H9 (cell line): ENCODE results near the gene PAQR5. TPM values are rescaled to one million over a fixed set of nuclear protein-coding genes. Genes with fewer than 3 reads are reported as not detected.

ENCODE experiments used
- DNase-seq: peaks from one replicate; pipeline ENCODE4 v3.0.0-alpha.2; 2017
- H2AFZ ChIP-seq: one replicate; pipeline ENCODE4 v1.6.1; 2013; ENCODE audit warnings: mild to moderate bottlenecking, low read length, control low read depth, moderate library complexity
- H2AK5ac ChIP-seq: 2 replicates; pipeline ENCODE4 v1.6.1; 2013; ENCODE audit warnings: low read length, control low read depth, mixed read lengths; ENCODE audit not compliant: insufficient read length
- H2BK120ac ChIP-seq: one replicate; pipeline ENCODE4 v1.6.1; 2013; ENCODE audit warnings: low read depth, mild to moderate bottlenecking, low read length, control low read depth, inconsistent platforms; ENCODE audit not compliant: poor library complexity, severe bottlenecking
- H2BK12ac ChIP-seq: 2 replicates; pipeline ENCODE4 v1.6.1; 2013; ENCODE audit warnings: low read length, control low read depth, mixed read lengths, low read depth; ENCODE audit not compliant: insufficient read length
- H2BK15ac ChIP-seq: 2 replicates; pipeline ENCODE4 v1.6.1; 2013; ENCODE audit warnings: low read depth, low read length, control low read depth
- H2BK20ac ChIP-seq: one replicate; pipeline ENCODE4 v1.6.1; 2013; ENCODE audit warnings: low read depth, mild to moderate bottlenecking, low read length, control low read depth, inconsistent platforms; ENCODE audit not compliant: poor library complexity, severe bottlenecking
- H2BK5ac ChIP-seq: 2 replicates; pipeline ENCODE4 v1.6.1; 2013; ENCODE audit warnings: low read length, control low read depth, mixed read lengths; ENCODE audit not compliant: insufficient read length
- H3K14ac ChIP-seq: 2 replicates; pipeline ENCODE4 v1.6.1; 2013; ENCODE audit warnings: low read length, control low read depth; ENCODE audit not compliant: insufficient read depth
- H3K18ac ChIP-seq: 2 replicates; pipeline ENCODE4 v1.6.1; 2013; ENCODE audit warnings: low read depth, mild to moderate bottlenecking, mixed read lengths, low read length, control low read depth; ENCODE audit not compliant: insufficient read length
- H3K23ac ChIP-seq: 2 replicates; pipeline ENCODE4 v1.6.1; 2013; ENCODE audit warnings: low read length, control low read depth, mixed read lengths, low read depth; ENCODE audit not compliant: insufficient read length
- H3K23me2 ChIP-seq: 2 replicates; pipeline ENCODE4 v1.6.1; 2013; ENCODE audit warnings: low read depth, mild to moderate bottlenecking, mixed read lengths, low read length, control low read depth; ENCODE audit not compliant: insufficient read length, poor library complexity, severe bottlenecking
- H3K27ac ChIP-seq: 2 replicates; pipeline ENCODE4 v1.5.1; 2013; ENCODE audit warnings: low read length, control low read depth, mixed read lengths, low read depth; ENCODE audit not compliant: insufficient read length
- H3K27me3 ChIP-seq: 2 replicates; pipeline ENCODE4 v1.6.1; 2013; ENCODE audit warnings: low read length, control low read depth, inconsistent platforms; ENCODE audit not compliant: insufficient read depth
- H3K4ac ChIP-seq: 2 replicates; pipeline ENCODE4 v1.6.1; 2013; ENCODE audit warnings: low read depth, mild to moderate bottlenecking, control low read depth, inconsistent platforms, low read length, moderate library complexity
- H3K4me1 ChIP-seq: 2 replicates; pipeline ENCODE4 v1.6.1; 2013; ENCODE audit warnings: low read length, control low read depth, inconsistent platforms; ENCODE audit not compliant: insufficient read depth
- H3K4me2 ChIP-seq: 2 replicates; pipeline ENCODE4 v1.6.1; 2013; ENCODE audit warnings: low read length, control low read depth, mixed read lengths; ENCODE audit not compliant: insufficient read length, insufficient read depth
- H3K56ac ChIP-seq: 2 replicates; pipeline ENCODE4 v1.6.1; 2013; ENCODE audit warnings: low read depth, mild to moderate bottlenecking, mixed read lengths, low read length, control low read depth; ENCODE audit not compliant: insufficient read length
- H3K79me1 ChIP-seq: 2 replicates; pipeline ENCODE4 v1.6.1; 2013; ENCODE audit warnings: low read depth, mild to moderate bottlenecking, moderate library complexity, low read length, control low read depth, inconsistent platforms; ENCODE audit not compliant: insufficient read depth, poor library complexity, severe bottlenecking
- H3K79me2 ChIP-seq: 2 replicates; pipeline ENCODE4 v1.6.1; 2013; ENCODE audit warnings: low read length, control low read depth, inconsistent platforms; ENCODE audit not compliant: insufficient read depth
- H3K9ac ChIP-seq: 2 replicates; pipeline ENCODE4 v1.6.1; 2013; ENCODE audit warnings: low read length, control low read depth, mixed read lengths; ENCODE audit not compliant: insufficient read length; ENCODE audit errors: extremely low read depth
- H3K9me3 ChIP-seq: one replicate; pipeline ENCODE4 v1.6.1; 2013; ENCODE audit warnings: low read depth, low read length, inconsistent platforms; ENCODE audit not compliant: control insufficient read depth
- H3T11ph ChIP-seq: one replicate; pipeline ENCODE4 v1.6.1; 2013; ENCODE audit warnings: mild to moderate bottlenecking, low read length, control low read depth, inconsistent platforms
- H4K20me1 ChIP-seq: one replicate; pipeline ENCODE4 v1.6.1; 2013; ENCODE audit not compliant: control insufficient read depth, insufficient read length, insufficient read depth
- H4K5ac ChIP-seq: 2 replicates; pipeline ENCODE4 v1.6.1; 2013; ENCODE audit warnings: low read depth, mild to moderate bottlenecking, mixed read lengths, low read length, control low read depth; ENCODE audit not compliant: insufficient read length
- H4K8ac ChIP-seq: replicated peaks from 2 replicates; pipeline ENCODE4 v1.6.1; 2013; ENCODE audit warnings: low read length, control low read depth, mixed read lengths, low read depth; ENCODE audit not compliant: insufficient read length
- H4K91ac ChIP-seq: 2 replicates; pipeline ENCODE4 v1.6.1; 2013; ENCODE audit warnings: low read depth, mild to moderate bottlenecking, moderate library complexity, mixed read lengths, low read length, control low read depth; ENCODE audit not compliant: insufficient read length
- H3K27ac Mint-ChIP-seq, 3 experiments: 2 replicates in 2 of 3; 3 replicates in 1 of 3; pipeline ENCODE4 v1.8.0; 2020 to 2021; ENCODE audit warnings: mixed read lengths in 3 of 3, mild to moderate bottlenecking in 1 of 3, moderate library complexity in 1 of 3
- H3K27me3 Mint-ChIP-seq: 2 replicates; pipeline ENCODE4 v1.8.0; 2021; ENCODE audit warnings: low read depth, mild to moderate bottlenecking, moderate library complexity, mixed read lengths
- H3K36me3 Mint-ChIP-seq, 3 experiments: 2 replicates in 2 of 3; 3 replicates in 1 of 3; pipeline ENCODE4 v1.8.0; 2020 to 2021; ENCODE audit warnings: low read depth in 3 of 3, mixed read lengths in 3 of 3; ENCODE audit not compliant: insufficient read depth in 1 of 3
- H3K4me1 Mint-ChIP-seq, 2 experiments: 2 replicates each; pipeline ENCODE4 v1.8.0; 2020; ENCODE audit warnings: mixed read lengths in 2 of 2
- H3K4me3 Mint-ChIP-seq, 2 experiments: 2 replicates in 1 of 2; 3 replicates in 1 of 2; pipeline ENCODE4 v1.8.0; 2020 to 2021; ENCODE audit warnings: mild to moderate bottlenecking in 2 of 2, mixed read lengths in 2 of 2, moderate library complexity in 1 of 2
- H3K9me3 Mint-ChIP-seq, 2 experiments: 2 replicates in 1 of 2; 3 replicates in 1 of 2; pipeline ENCODE4 v1.8.0; 2020; ENCODE audit warnings: mild to moderate bottlenecking in 2 of 2, mixed read lengths in 2 of 2, moderate library complexity in 1 of 2
- WGBS: extraction: QIAGEN DNeasy Blood & Tissue Kit; methylation state at CpG from one replicate; pipeline ENCODE4 v1.1.7; 2013; ENCODE audit warnings: missing lambda C conversion rate, low lambda C conversion rate, mixed read lengths; ENCODE audit not compliant: insufficient read length; ENCODE audit errors: extremely low coverage; 5-methylcytosine and 5-hydroxymethylcytosine counted together
- total RNA-seq: library from RNA; stranded (reverse); gene quantifications from 2 replicates; pipeline ENCODE4 v1.2.1, GENCODE V29; 2021
- TF ChIP-seq, protein P1 (sequence below): fragments of 200-600 bp; sonication (generic); conservative IDR thresholded peaks from 3 replicates; pipeline ENCODE4 v1.8.0; 2021; ENCODE audit warnings: antibody characterized with exemption, mild to moderate bottlenecking

Gene PAQR5
- total RNA-seq, 1 experiment from 2014 or later, result 1.6 TPM

DNA sequence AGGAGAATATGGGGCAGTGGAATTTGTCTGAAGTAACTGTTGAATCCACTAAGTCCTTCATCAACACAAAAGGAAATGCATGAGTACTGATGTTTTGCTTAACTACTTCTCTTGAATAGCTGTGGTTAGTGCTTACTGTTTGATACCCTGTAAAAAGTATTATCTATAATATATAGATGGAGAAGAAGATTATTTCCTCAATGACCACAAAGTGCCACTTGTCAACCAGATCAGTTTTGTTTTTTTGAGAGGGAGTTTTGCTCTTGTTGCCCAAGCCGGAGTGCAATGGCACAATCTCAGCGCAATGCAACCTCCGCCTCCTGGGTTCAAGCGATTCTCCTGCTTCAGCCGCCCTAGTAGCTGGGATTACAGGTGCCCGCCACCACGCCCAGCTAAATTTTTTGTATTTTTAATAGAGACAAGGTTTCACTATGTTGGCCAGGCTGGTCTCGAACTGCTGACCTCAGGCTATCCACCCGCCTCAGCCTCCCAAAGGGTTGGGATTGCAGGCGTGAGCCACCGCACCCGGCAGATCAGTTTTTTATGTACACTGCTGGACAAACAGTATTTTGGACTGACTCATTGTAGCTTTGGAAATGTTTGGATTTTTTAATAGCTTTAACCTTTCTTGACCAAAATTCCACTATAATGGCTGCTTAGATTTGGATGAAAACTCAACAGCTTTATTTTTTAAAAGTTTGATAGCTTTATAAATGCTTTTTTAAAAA is 152.4 kb downstream of the PAQR5 start:
- no peaks in the 10 kb centered on the region for H4K20me1 ChIP-seq

More for the DNA sequence above, 152.4 kb downstream of the PAQR5 start:
- no peak overlapping the region for H3K4me2 ChIP-seq
- H3T11ph ChIP-seq, result no peak overlapping the region
- no peaks in the 10 kb centered on the region for H3K4me1 ChIP-seq
- H3K79me2 ChIP-seq, result peaks cover 21% of the 10 kb centered on the region
- H4K5ac ChIP-seq, result no peak overlapping the region
- no peak overlapping the region for H3K9ac ChIP-seq
- TF ChIP-seq, protein P1, sequence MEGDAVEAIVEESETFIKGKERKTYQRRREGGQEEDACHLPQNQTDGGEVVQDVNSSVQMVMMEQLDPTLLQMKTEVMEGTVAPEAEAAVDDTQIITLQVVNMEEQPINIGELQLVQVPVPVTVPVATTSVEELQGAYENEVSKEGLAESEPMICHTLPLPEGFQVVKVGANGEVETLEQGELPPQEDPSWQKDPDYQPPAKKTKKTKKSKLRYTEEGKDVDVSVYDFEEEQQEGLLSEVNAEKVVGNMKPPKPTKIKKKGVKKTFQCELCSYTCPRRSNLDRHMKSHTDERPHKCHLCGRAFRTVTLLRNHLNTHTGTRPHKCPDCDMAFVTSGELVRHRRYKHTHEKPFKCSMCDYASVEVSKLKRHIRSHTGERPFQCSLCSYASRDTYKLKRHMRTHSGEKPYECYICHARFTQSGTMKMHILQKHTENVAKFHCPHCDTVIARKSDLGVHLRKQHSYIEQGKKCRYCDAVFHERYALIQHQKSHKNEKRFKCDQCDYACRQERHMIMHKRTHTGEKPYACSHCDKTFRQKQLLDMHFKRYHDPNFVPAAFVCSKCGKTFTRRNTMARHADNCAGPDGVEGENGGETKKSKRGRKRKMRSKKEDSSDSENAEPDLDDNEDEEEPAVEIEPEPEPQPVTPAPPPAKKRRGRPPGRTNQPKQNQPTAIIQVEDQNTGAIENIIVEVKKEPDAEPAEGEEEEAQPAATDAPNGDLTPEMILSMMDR, result no peak
- H3K9me3 ChIP-seq, result no peaks in the 10 kb centered on the region
- Mint-ChIP-seq H3K4me1 (peaks cover 22 to 30% of the 10 kb centered on the region in 2 experiments), H3K27me3 (no peaks in the 10 kb centered on the region), H3K9me3 (no peaks in the 10 kb centered on the region; a peak in 2 of 5 replicates), H3K27ac (no peak overlapping the region; a peak in 1 of 7 replicates), H3K36me3 (peaks cover 40 to 62% (median 60%) of the 10 kb centered on the region in 3 experiments), H3K4me3 (peak overlapping the region; percentile 96 to 97; a peak in 4 of 5 replicates)
- H2BK5ac ChIP-seq, result no peak overlapping the region
- no peak overlapping the region for H2BK20ac ChIP-seq
- H2AFZ ChIP-seq, result no peak overlapping the region
- no peak overlapping the region for H3K23ac ChIP-seq
- no CpG with 5 or more reads among the region's 12 CpGs for whole genome bisulfite sequencing
- H3K79me1 ChIP-seq, result peaks cover 7% of the 10 kb centered on the region
- H2BK12ac ChIP-seq, result no peak overlapping the region
- no peak overlapping the region for H3K14ac ChIP-seq
- H3K4ac ChIP-seq, result no peak overlapping the region
- H3K56ac ChIP-seq, result no peak overlapping the region
- no peak for DNase-seq
- H3K18ac ChIP-seq, result no peak overlapping the region
- no peak overlapping the region for H3K27ac ChIP-seq
- no peak overlapping the region for H4K8ac ChIP-seq
- no peak overlapping the region for H2BK15ac ChIP-seq
- no peak overlapping the region for H2BK120ac ChIP-seq
- no peaks in the 10 kb centered on the region for H3K27me3 ChIP-seq
- H3K23me2 ChIP-seq, result peaks cover 13% of the 10 kb centered on the region
- no peak overlapping the region for H2AK5ac ChIP-seq
- H4K91ac ChIP-seq, result no peak overlapping the region
